Right lobe of liver (tissue), 6 donors: ENCODE data around the gene VAV2. TPM values are rescaled to one million over a fixed set of nuclear protein-coding genes. Genes with fewer than 3 reads are reported as not detected.
A peak's percentile ranks its signal among the peaks of the same experiment; 100 is the strongest.

Source experiments
- ATAC-seq, 4 donors: fragments of 200-7000 bp; cut with Tn5 transposase; one replicate each; pipeline ENCODE4 v1.9.1; 2020; ENCODE audit warnings: mild to moderate bottlenecking in 4 of 4, moderate library complexity in 4 of 4
- DNase-seq, 3 donors: peaks; one replicate each; pipeline ENCODE4 v3.0.0-alpha.2; 2020
- H3K27ac ChIP-seq, 3 donors: fragments of 200-600 bp; one replicate each; pipeline ENCODE4 v1.8.0; 2022
- H3K27me3 ChIP-seq, 2 donors: fragments of 200-600 bp; one replicate each; pipeline ENCODE4 v1.8.0; 2022
- H3K36me3 ChIP-seq, 4 donors: fragments of 200-600 bp; sonication (generic) in 1 of 4; one replicate each; pipeline versions ENCODE4 v1.5.1 to v1.8.0; 2017 to 2022; ENCODE audit warnings: control low read depth in 1 of 4
- H3K4me1 ChIP-seq, 4 donors: fragments of 200-600 bp; sonication (generic) in 1 of 4; one replicate each; pipeline versions ENCODE4 v1.5.1 to v1.8.0; 2017 to 2022; ENCODE audit warnings: control low read depth in 1 of 4
- H3K4me3 ChIP-seq, 3 donors: fragments of 200-600 bp; one replicate each; pipeline ENCODE4 v1.8.0; 2022
- H3K9me3 ChIP-seq, 4 donors: fragments of 200-600 bp; sonication (generic) in 1 of 4; one replicate each; pipeline versions ENCODE4 v1.5.1 to v1.8.0; 2017 to 2022; ENCODE audit warnings: control low read depth in 1 of 4
- POLR2A ChIP-seq: fragments of 450-650 bp; IDR thresholded peaks from one replicate; pipeline ENCODE4 v1.6.1; 2017; ENCODE audit warnings: antibody characterized with exemption, mild to moderate bottlenecking
- WGBS: methylation state at CpG from one replicate; pipeline ENCODE4 v1.1.6; 2018; ENCODE audit warnings: low coverage, low lambda C conversion rate; ENCODE audit not compliant: insufficient coverage; ENCODE audit errors: missing lambda C conversion rate; 5-methylcytosine and 5-hydroxymethylcytosine counted together
- intact Hi-C, 2 donors: fragments of 100-400 bp; cut with DNase I; formaldehyde crosslinking; loops; one replicate each; pipeline versions ENCODE4 v1.11.2 to v1.14.1; 2022
- total RNA-seq, 6 experiments: library from RNA; depleted of rRNA in 2 of 6; stranded (reverse); fragments of >200 nt in 2 of 6; fragmentation: NEBNext Ultra II Directional in 3 of 6; extraction: Animal tissue kit (Norgen Biotek cat#: 25700) in 3 of 6; gene quantifications; one replicate each; pipeline versions ENCODE4 v1.1.0 to v1.2.4, GENCODE V29; 2016 to 2023
- TF ChIP-seq, protein P1 (sequence below), 4 donors: fragments of 200-600 bp in 3 of 4; fragments of 450-650 bp in 1 of 4; IDR thresholded peaks; one replicate each; pipeline versions ENCODE4 v1.5.1 to v1.8.0; 2016 to 2022; ENCODE audit warnings: antibody characterized with exemption in 4 of 4, mild to moderate bottlenecking in 2 of 4
- donor health status: DM: no; HTN: yes; CAD: no.
- donor health status: DM: no; HTN: no; CAD: no.
- donor health status: DM: no; HTN: no; CAD: no.
- donor health status: DM: no; HTN: yes; CAD: no.
- donor health status: DM: no; HTN: yes; CAD: no.

Gene VAV2
- total RNA-seq, 6 experiments from 2014 or later: 30.1 to 44.3 (median 34.9) TPM

DNA sequence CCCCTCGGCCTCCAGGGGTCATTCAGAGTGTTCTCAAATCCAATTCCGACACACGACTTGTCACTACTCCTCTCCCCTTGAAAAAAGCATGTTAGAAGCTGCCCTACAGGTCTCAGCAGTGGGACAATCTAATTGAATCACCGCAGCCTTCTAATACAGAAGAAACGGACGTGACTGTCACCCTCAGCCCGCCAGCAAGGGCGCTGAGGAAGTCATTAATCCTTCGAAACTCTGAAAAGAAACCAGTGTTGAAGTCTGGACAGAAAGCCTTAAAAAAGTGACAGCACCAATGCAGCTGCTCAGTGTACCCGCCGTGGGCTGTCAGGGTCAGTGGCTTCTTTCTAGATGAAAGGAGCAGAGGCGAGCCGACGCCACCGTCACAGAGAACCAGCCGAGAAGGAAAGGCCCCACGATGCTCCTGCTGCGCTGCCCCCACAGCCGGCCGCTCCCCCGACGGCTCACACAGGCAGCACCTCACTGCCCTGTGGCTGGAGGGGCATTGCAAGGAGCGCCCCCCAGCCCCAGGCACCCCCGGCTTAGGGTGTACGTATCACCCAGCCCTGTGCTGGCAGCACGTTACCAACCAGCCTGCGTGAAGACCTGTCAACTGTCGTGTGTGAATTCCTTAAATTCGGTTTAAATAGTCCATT is 38.8 kb upstream of the VAV2 start:
- ATAC-seq (no peak), DNase-seq (peak in 2 of 3 donors; percentile 11 to 49)
- no peaks in the 10 kb centered on the region for H3K27me3 ChIP-seq
- 92% methylated on average over 15 of the region's 29 CpGs for WGBS
- intact Hi-C loops: no loop called here
- no peak overlapping the region for H3K27ac ChIP-seq
- no peak for TF ChIP-seq POLR2A
- TF ChIP-seq, protein P1, sequence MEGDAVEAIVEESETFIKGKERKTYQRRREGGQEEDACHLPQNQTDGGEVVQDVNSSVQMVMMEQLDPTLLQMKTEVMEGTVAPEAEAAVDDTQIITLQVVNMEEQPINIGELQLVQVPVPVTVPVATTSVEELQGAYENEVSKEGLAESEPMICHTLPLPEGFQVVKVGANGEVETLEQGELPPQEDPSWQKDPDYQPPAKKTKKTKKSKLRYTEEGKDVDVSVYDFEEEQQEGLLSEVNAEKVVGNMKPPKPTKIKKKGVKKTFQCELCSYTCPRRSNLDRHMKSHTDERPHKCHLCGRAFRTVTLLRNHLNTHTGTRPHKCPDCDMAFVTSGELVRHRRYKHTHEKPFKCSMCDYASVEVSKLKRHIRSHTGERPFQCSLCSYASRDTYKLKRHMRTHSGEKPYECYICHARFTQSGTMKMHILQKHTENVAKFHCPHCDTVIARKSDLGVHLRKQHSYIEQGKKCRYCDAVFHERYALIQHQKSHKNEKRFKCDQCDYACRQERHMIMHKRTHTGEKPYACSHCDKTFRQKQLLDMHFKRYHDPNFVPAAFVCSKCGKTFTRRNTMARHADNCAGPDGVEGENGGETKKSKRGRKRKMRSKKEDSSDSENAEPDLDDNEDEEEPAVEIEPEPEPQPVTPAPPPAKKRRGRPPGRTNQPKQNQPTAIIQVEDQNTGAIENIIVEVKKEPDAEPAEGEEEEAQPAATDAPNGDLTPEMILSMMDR (IDR thresholded peaks at IDR 0.05): no peak
- H3K4me1 ChIP-seq: peaks cover 0 to 28% (median 9%) of the 10 kb centered on the region in 4 donors
- peaks cover 0 to 55% (median 25%) of the 10 kb centered on the region in 4 donors for H3K36me3 ChIP-seq
- no peak overlapping the region for H3K4me3 ChIP-seq
- no peaks in the 10 kb centered on the region for H3K9me3 ChIP-seq

DNA sequence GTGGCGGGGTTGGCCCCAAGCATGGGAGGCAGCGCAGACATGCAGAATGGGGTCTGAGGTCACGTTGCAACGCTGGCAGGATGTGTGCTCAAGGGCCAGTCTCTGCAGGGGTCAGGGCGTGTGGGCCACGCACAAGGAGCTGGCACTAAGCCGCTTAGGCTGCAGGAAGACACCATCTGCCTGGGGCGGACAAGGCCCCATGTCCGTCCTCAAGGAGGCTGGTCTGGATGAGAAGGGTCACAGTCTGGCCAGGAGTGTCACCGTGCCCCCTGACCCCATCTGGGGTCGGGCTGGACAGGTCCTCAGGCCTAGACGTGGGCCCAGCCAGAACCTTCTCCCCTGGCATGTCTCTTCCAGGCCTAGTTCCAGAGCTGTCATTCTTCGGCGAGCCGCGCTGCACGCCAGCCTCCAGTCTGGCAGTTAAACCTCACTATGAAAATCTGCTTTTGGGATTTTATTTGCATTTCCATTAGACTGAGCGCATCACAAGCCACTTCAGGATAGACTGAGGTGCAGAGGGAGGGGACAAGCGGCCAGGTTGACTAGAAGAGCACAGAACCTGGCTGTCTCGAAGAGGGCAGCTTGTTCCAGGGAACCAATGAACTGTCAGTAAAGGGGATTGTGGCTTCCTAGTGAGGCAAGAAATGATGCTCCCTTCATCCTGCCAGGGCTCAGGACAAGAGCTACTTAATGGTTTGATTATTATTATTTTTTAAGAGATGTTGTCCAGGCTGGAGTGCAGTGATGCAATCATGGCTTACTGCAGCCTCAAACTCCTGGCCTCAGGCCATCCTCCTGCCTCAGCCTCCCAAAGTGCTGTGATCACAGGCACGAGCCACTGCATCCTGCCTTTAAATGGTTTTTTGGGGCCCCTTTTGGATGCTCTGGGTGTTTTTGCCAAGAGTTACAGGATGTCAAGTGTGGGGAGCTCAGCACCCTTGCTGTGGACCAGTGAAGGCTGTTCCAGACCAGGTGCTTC is 37.4 kb upstream of the VAV2 start:
- H3K9me3 ChIP-seq: no peaks in the 10 kb centered on the region
- no peak overlapping the region for H3K4me3 ChIP-seq
- DNase-seq (peak in 2 of 3 donors; percentile 19 to 56), ATAC-seq (no peak)
- peaks cover 0 to 31% (median 9%) of the 10 kb centered on the region in 4 donors for H3K4me1 ChIP-seq
- H3K27me3 ChIP-seq: no peaks in the 10 kb centered on the region
- intact Hi-C loops: no loop called here
- 85% methylated on average over 5 of the region's 21 CpGs for WGBS
- H3K36me3 ChIP-seq: peaks cover 0 to 41% (median 19%) of the 10 kb centered on the region in 4 donors
- H3K27ac ChIP-seq: peak overlapping the region in 2 of 3 donors; percentile 40 to 48
- no peak for TF ChIP-seq POLR2A
- TF ChIP-seq, protein P1 (IDR thresholded peaks at IDR 0.05): no peak

DNA sequence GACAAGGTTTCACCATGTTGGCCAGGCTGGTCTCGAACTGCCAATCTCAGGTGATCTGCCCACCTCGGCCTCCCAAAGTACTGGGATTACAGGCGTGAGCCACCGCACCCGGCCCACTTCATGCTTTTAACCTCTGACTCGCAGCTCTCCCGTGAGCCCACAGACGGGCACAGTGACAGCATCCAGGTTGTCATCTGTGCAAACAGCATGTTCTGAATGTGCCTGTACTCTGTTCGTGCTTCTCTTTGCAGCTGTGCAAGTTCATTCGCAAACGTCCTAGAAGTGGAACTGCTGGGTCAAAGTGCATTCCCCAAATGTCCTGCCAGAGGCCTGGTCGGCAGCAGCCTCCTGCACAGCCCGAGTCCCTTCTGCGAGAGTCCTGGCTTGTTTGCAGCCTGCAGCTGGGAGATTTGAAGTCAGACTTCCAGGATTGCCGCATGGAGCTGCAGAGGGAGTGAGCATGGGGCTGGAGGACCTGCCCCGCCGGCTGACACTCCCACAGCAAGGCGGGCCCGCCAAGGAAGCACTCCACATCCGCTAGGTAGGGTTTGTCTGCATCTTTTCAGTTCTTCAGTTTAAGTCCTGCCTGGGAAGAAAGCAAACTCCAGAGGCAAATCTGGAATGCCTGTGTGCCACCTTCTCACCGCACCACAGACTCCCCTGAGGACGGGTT is 36.6 kb upstream of the VAV2 start:
- Histone ChIP-seq H3K27ac (peak overlapping the region in 2 of 3 donors; percentile 40 to 48), H3K36me3 (peaks cover 0 to 33% (median 14%) of the 10 kb centered on the region in 4 donors), H3K4me3 (no peak overlapping the region), H3K9me3 (no peaks in the 10 kb centered on the region), H3K4me1 (peaks cover 0 to 31% (median 9%) of the 10 kb centered on the region in 4 donors), H3K27me3 (no peaks in the 10 kb centered on the region)
- no peak for TF ChIP-seq POLR2A
- TF ChIP-seq, protein P1 (IDR thresholded peaks at IDR 0.05): no peak
- peak; percentile 21 to 57 (median 39) for ATAC-seq
- peak in 2 of 3 donors; percentile 73 to 88 for DNase-seq
- intact Hi-C loops: no loop called here
- 30% methylated on average over 3 of the region's 22 CpGs for whole genome bisulfite sequencing

DNA sequence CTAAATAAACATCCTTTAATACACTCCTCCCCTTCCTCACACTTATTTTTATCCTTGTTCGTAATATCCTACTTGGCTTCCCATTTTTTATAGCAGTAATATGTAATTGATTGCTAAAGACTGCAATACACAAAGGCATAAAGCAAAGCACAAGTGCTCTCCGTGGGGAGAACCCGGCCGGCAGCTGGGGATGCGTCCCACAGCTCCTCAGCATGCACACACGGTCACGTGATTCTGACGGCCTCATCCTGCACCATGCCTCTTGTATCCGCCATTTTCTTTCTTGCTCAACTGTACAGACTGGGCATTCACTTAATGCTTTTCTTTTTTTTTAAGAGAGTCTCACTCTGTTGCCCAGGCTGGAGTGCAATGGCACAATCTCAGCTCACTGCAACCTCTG is 36.0 kb upstream of the VAV2 start:
- H3K4me3 ChIP-seq: no peak overlapping the region
- H3K27ac ChIP-seq: peak overlapping the region in 1 of 3 donors; percentile 48
- H3K4me1 ChIP-seq: peaks cover 0 to 31% (median 9%) of the 10 kb centered on the region in 4 donors
- H3K27me3 ChIP-seq: no peaks in the 10 kb centered on the region
- peak in 1 of 3 donors; percentile 25 for DNase-seq
- ATAC-seq: no peak
- peaks cover 0 to 28% (median 11%) of the 10 kb centered on the region in 4 donors for H3K36me3 ChIP-seq
- H3K9me3 ChIP-seq: no peaks in the 10 kb centered on the region
- intact Hi-C loops: no loop called here
- WGBS: 95% methylated on average over 8 of the region's 9 CpGs
- TF ChIP-seq POLR2A: no peak
- TF ChIP-seq, protein P1 (IDR thresholded peaks at IDR 0.05): no peak
